ENCODE data around the gene ST13. TPM values are rescaled to one million over a fixed set of nuclear protein-coding genes. Genes with fewer than 3 reads are reported as not detected.
"Not testable (repeated sequence)": the region's sequence is repeated elsewhere in the genome, so short reads cannot be mapped to it uniquely, and the experiment has no call there.

ST13 gene
- total and polyA plus RNA-seq, 2 experiments from 2014 or later: 159 to 238 TPM

DNA sequence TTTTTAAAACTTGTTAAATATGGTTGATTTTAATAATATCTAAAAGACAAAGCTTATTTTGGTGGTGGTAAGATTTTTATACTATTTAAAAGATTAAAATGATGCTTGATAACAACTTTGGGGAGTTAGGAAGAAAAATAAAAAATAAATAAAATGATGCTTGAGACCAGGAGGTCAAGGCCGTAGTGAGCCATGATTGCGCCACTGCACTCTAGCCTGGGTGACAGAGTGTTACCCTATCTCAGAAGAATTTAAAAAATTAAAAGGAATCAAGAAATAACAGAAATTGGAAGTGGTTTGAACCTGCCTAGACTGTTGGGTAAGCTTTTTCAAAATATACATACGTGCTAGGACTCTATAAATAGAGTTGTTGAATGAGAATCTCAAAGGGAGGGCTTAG is 17.6 kb upstream of the ST13 start:
- H3K27ac ChIP-seq (ENCODE audit: low read depth): no peak overlapping the region
- Mint-ChIP-seq H3K27ac (no peak overlapping the region), H3K4me3 (no peak overlapping the region), H3K9me3 (no peaks in the 10 kb centered on the region), H3K4me1 (no peaks in the 10 kb centered on the region), H3K36me3 (ENCODE audit: low read depth) (peaks cover 4% of the 10 kb centered on the region; the same call in 2 of the 3 replicates), H3K27me3 (ENCODE audit: insufficient read depth, low read depth, poor library complexity) (peaks cover 2% of the 10 kb centered on the region)
- no peaks in the 10 kb centered on the region for H3K27me3 ChIP-seq (ENCODE audit: insufficient read depth)
- no peak overlapping the region for H3K4me2 ChIP-seq
- H3K4me1 ChIP-seq (ENCODE audit: insufficient read depth): no peaks in the 10 kb centered on the region
- H4K20me1 ChIP-seq (replicated peaks; ENCODE audit: insufficient read depth): no peaks in the 10 kb centered on the region
- DNase-seq (ENCODE audit: low spot score) (no peak), ATAC-seq (no peak)
- no peaks in the 10 kb centered on the region for H3K9me2 ChIP-seq (ENCODE audit: insufficient read depth)
- TF ChIP-seq, protein P1, sequence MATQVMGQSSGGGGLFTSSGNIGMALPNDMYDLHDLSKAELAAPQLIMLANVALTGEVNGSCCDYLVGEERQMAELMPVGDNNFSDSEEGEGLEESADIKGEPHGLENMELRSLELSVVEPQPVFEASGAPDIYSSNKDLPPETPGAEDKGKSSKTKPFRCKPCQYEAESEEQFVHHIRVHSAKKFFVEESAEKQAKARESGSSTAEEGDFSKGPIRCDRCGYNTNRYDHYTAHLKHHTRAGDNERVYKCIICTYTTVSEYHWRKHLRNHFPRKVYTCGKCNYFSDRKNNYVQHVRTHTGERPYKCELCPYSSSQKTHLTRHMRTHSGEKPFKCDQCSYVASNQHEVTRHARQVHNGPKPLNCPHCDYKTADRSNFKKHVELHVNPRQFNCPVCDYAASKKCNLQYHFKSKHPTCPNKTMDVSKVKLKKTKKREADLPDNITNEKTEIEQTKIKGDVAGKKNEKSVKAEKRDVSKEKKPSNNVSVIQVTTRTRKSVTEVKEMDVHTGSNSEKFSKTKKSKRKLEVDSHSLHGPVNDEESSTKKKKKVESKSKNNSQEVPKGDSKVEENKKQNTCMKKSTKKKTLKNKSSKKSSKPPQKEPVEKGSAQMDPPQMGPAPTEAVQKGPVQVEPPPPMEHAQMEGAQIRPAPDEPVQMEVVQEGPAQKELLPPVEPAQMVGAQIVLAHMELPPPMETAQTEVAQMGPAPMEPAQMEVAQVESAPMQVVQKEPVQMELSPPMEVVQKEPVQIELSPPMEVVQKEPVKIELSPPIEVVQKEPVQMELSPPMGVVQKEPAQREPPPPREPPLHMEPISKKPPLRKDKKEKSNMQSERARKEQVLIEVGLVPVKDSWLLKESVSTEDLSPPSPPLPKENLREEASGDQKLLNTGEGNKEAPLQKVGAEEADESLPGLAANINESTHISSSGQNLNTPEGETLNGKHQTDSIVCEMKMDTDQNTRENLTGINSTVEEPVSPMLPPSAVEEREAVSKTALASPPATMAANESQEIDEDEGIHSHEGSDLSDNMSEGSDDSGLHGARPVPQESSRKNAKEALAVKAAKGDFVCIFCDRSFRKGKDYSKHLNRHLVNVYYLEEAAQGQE (IDR thresholded peaks at IDR 0.05; ENCODE audit: unreplicated experiment): no peak
- TF ChIP-seq ZNF114 (CRISPR knock-in tag; IDR thresholded peaks at IDR 0.05) (no peak), ZNF331 (CRISPR knock-in tag; IDR thresholded peaks at IDR 0.05; ENCODE audit: low read depth) (no peak), NANOG (IDR thresholded peaks at IDR 0.05; ENCODE audit: borderline replicate concordance) (no peak), JUNB (IDR thresholded peaks at IDR 0.05; ENCODE audit: unreplicated experiment) (no peak)
- TF ChIP-seq, protein P2, sequence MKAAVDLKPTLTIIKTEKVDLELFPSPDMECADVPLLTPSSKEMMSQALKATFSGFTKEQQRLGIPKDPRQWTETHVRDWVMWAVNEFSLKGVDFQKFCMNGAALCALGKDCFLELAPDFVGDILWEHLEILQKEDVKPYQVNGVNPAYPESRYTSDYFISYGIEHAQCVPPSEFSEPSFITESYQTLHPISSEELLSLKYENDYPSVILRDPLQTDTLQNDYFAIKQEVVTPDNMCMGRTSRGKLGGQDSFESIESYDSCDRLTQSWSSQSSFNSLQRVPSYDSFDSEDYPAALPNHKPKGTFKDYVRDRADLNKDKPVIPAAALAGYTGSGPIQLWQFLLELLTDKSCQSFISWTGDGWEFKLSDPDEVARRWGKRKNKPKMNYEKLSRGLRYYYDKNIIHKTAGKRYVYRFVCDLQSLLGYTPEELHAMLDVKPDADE (IDR thresholded peaks at IDR 0.05): no peak
- H3F3A ChIP-seq (replicated peaks; ENCODE audit: low read depth): no peaks in the 10 kb centered on the region
- no peaks in the 10 kb centered on the region for H3K79me2 ChIP-seq (replicated peaks; ENCODE audit: insufficient read depth)
- H2AFZ ChIP-seq: no peak overlapping the region
- H3K4me3 ChIP-seq: no peak overlapping the region
- H3K36me3 ChIP-seq (ENCODE audit: insufficient read depth): no peaks in the 10 kb centered on the region

DNA sequence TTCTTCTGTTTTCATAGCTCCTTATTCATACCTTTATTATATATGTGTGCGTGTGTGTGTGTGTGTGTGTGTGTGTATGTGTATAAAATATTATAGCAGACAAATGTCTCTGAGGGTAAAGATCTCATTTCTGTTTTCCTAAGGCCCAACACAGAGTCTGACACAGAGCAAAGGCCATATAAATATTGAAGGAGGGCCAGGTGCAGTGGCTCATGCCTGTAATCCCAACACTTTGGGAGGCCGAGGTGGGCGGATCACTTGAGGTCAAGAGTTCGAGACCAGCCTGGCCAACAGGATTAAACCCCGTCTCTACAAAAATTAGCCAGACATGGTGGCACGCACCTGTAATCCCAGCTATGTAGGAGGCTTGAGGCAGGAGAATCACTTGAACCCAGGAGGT is 11.9 kb upstream of the ST13 start:
- H3K4me3 Mint-ChIP-seq; H4K20me1 ChIP-seq (replicated peaks; ENCODE audit: insufficient read depth); H3K27me3 Mint-ChIP-seq (ENCODE audit: insufficient read depth, low read depth, poor library complexity); H3K9me2 ChIP-seq (ENCODE audit: insufficient read depth); ATAC-seq; H3K27ac ChIP-seq (ENCODE audit: low read depth); H3K4me2 ChIP-seq; H3K36me3 Mint-ChIP-seq (ENCODE audit: low read depth); H3K9me3 Mint-ChIP-seq; H3F3A ChIP-seq (replicated peaks; ENCODE audit: low read depth); H3K27me3 ChIP-seq (ENCODE audit: insufficient read depth); H3K36me3 ChIP-seq (ENCODE audit: insufficient read depth); H3K4me1 Mint-ChIP-seq; H3K27ac Mint-ChIP-seq; H2AFZ ChIP-seq; H3K4me1 ChIP-seq (ENCODE audit: insufficient read depth); H3K4me3 ChIP-seq; DNase-seq (ENCODE audit: low spot score): not testable (repeated sequence)
- peaks cover 20% of the 10 kb centered on the region for H3K79me2 ChIP-seq (replicated peaks; ENCODE audit: insufficient read depth)

DNA sequence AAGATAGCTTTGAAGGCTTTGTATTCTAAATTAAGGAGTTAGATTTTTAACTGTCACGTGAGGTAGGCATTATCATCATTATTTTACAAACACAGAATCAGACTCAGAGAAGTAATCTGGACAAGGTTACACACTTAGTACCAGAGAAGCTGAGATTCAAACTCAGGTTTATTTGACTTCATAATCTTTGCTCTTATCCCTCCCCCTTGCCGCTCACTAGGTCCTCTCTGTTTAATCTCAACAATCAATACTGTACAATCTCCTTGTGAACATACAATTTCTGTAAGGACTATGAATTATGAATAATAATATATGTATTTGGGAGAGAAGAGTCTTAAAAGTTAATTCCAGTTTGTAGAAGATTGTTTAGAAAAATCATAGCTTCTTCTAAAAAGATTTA is 10.7 kb upstream of the ST13 start:
- Histone ChIP-seq H3K4me2 (no peak overlapping the region), H3K4me1 (ENCODE audit: insufficient read depth) (peaks cover 4% of the 10 kb centered on the region; the same call in 1 of the 2 replicates), H3F3A (replicated peaks; ENCODE audit: low read depth) (no peaks in the 10 kb centered on the region), H2AFZ (no peak overlapping the region), H3K27ac (ENCODE audit: low read depth) (no peak overlapping the region), H3K4me3 (no peak overlapping the region), H3K9me2 (ENCODE audit: insufficient read depth) (no peaks in the 10 kb centered on the region), H3K79me2 (replicated peaks; ENCODE audit: insufficient read depth) (peaks cover 32% of the 10 kb centered on the region), H3K36me3 (ENCODE audit: insufficient read depth) (no peaks in the 10 kb centered on the region), H3K27me3 (ENCODE audit: insufficient read depth) (no peaks in the 10 kb centered on the region), H4K20me1 (replicated peaks; ENCODE audit: insufficient read depth) (no peaks in the 10 kb centered on the region; the same call in none of the 2 replicates)
- H3K4me1 Mint-ChIP-seq: peaks cover 14% of the 10 kb centered on the region
- TF ChIP-seq, protein P2 (IDR thresholded peaks at IDR 0.05): no peak
- TF ChIP-seq CREB1 (CRISPR knock-in tag; IDR thresholded peaks at IDR 0.05; ENCODE audit: low read depth) (no peak), POLR2AphosphoS5 (IDR thresholded peaks at IDR 0.05; ENCODE audit: low read depth) (no peak), ZNF331 (CRISPR knock-in tag; IDR thresholded peaks at IDR 0.05; ENCODE audit: low read depth) (no peak), EZH2 (IDR thresholded peaks at IDR 0.05; ENCODE audit: low read depth, unreplicated experiment) (no peak), JUNB (IDR thresholded peaks at IDR 0.05; ENCODE audit: unreplicated experiment) (no peak), ZNF114 (CRISPR knock-in tag; IDR thresholded peaks at IDR 0.05) (no peak)
- TF ChIP-seq, protein P1 (IDR thresholded peaks at IDR 0.05; ENCODE audit: unreplicated experiment): no peak
- no peaks in the 10 kb centered on the region for H3K9me3 Mint-ChIP-seq
- H3K36me3 Mint-ChIP-seq (ENCODE audit: low read depth): peaks cover 4% of the 10 kb centered on the region; the same call in 2 of the 3 replicates
- no peak for DNase-seq (ENCODE audit: low spot score)
- peaks cover 3% of the 10 kb centered on the region for H3K27me3 Mint-ChIP-seq (ENCODE audit: insufficient read depth, low read depth, poor library complexity)
- no peak overlapping the region for H3K4me3 Mint-ChIP-seq
- no peak overlapping the region for H3K27ac Mint-ChIP-seq
- no peak for ATAC-seq
